MCF 10A (cell line): Measurements from ENCODE around the gene ANP32B. TPM values are rescaled to one million over a fixed set of nuclear protein-coding genes. Genes with fewer than 3 reads are reported as not detected.
A peak's percentile ranks its signal among the peaks of the same experiment; 100 is the strongest.

Experiments
- BruUV-seq: library from RNA; stranded (reverse); fragments of 400-500 nt; replicated peaks from 2 replicates; lab custom pipeline; 2021; lab: Mats Ljungman, UMichigan
- CTCF ChIA-PET: fragments of 300-600 bp; sonication (Branson Sonifier 250); formaldehyde crosslinking; extraction: SDS; loops from one replicate; lab custom pipeline; 2021; ENCODE audit warnings: antibody characterized with exemption, inconsistent platforms; lab: Yijun Ruan, JAX
- POLR2A ChIA-PET: fragments of 300-600, 350-650 bp; sonication (Branson Sonifier 250); formaldehyde crosslinking; extraction: SDS; loops from one replicate; lab custom pipeline; 2020; ENCODE audit warnings: antibody characterized with exemption, inconsistent platforms; lab: Yijun Ruan, JAX
- DNase-seq: peaks from one replicate; pipeline ENCODE4 v3.0.0-alpha.2; 2018; ENCODE audit not compliant: unreplicated experiment
- H3K27ac Mint-ChIP-seq: one replicate; pipeline ENCODE4 v1.8.0; 2022; ENCODE audit warnings: mild to moderate bottlenecking, low read depth, mixed read lengths; ENCODE audit not compliant: unreplicated experiment
- H3K27me3 Mint-ChIP-seq: one replicate; pipeline ENCODE4 v1.8.0; 2022; ENCODE audit warnings: mixed read lengths; ENCODE audit not compliant: insufficient read depth, unreplicated experiment
- H3K36me3 Mint-ChIP-seq: one replicate; pipeline ENCODE4 v1.8.0; 2022; ENCODE audit warnings: mild to moderate bottlenecking, moderate library complexity, mixed read lengths; ENCODE audit not compliant: insufficient read depth, unreplicated experiment
- H3K4me1 Mint-ChIP-seq: one replicate; pipeline ENCODE4 v1.8.0; 2022; ENCODE audit warnings: mixed read lengths; ENCODE audit not compliant: insufficient read depth, unreplicated experiment
- H3K4me3 Mint-ChIP-seq: one replicate; pipeline ENCODE4 v1.8.0; 2022; ENCODE audit warnings: mild to moderate bottlenecking, moderate library complexity, mixed read lengths; ENCODE audit not compliant: unreplicated experiment
- H3K9me3 Mint-ChIP-seq: one replicate; pipeline ENCODE4 v1.8.0; 2022; ENCODE audit warnings: mixed read lengths; ENCODE audit not compliant: unreplicated experiment
- intact Hi-C: fragments of 100-400 bp; cut with micrococcal nuclease; formaldehyde crosslinking; loops from 2 replicates; pipeline ENCODE4 v1.14.1; 2022
- total RNA-seq: library from RNA; stranded (reverse); gene quantifications from 2 replicates; pipeline ENCODE4 v1.2.3, GENCODE V29; 2022
- TF ChIP-seq, protein P1 (sequence below): fragments of 200-600 bp; IDR thresholded peaks from one replicate; pipeline ENCODE4 v1.8.0; 2022; ENCODE audit warnings: antibody characterized with exemption, mild to moderate bottlenecking; ENCODE audit not compliant: unreplicated experiment

ANP32B gene
- total RNA-seq, 1 experiment from 2014 or later, result 245 TPM

DNA sequence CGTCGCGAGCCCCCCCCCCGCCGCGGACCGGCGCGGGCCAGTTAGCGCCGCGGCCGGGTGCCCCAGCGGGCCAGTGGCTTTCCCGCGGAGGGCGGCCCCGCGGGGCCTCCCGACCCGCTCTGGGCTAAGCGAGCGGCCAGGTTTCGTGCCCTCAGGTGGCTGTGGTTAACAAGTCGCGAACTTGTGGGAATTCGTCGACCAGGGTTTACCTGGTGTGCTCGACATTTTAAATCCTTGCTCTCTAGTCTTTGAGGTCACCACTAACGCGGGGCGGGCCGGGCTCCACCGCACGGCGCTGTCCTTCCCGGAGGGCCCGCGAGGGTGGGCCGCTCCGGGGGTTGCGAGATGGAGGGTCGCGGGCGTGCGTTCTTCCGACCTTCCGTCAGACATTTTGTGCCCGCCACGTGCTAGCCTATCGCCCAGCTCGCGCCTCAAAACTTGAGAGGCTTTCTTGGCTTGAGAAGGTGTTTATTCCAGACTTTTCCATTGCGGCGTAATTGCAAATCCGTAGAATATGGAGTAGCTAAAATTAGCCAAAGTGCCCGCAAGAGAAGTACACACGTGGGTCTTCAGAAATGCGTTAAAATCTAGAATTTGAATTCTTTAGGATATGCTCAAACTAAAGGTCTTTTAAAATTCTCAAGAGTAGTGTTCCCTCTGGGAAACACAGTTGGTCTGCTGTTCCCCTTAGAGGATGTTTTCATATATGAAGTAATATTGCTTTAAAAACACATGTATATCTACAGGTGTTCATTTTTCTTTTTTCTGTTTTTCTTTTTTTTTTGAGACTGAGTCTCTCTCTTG, 2.1 kb downstream of the ANP32B start:
- H3K27ac Mint-ChIP-seq, result peak overlapping the region; percentile 78
- H3K4me3 Mint-ChIP-seq, result peak overlapping the region; percentile 79
- TF ChIP-seq, protein P1, sequence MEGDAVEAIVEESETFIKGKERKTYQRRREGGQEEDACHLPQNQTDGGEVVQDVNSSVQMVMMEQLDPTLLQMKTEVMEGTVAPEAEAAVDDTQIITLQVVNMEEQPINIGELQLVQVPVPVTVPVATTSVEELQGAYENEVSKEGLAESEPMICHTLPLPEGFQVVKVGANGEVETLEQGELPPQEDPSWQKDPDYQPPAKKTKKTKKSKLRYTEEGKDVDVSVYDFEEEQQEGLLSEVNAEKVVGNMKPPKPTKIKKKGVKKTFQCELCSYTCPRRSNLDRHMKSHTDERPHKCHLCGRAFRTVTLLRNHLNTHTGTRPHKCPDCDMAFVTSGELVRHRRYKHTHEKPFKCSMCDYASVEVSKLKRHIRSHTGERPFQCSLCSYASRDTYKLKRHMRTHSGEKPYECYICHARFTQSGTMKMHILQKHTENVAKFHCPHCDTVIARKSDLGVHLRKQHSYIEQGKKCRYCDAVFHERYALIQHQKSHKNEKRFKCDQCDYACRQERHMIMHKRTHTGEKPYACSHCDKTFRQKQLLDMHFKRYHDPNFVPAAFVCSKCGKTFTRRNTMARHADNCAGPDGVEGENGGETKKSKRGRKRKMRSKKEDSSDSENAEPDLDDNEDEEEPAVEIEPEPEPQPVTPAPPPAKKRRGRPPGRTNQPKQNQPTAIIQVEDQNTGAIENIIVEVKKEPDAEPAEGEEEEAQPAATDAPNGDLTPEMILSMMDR, result no peak
- BruUV-seq, result TSS peak; percentile 17
- POLR2A ChIA-PET, result interaction anchor here (0.8 to 9.5 kb wide), 7 partner anchors 9 to 352 kb away, joined by 3 to 91 read pairs (median 8); partner anchors contain the start of genes NANS, NCBP1, TRMO and TSTD2
- CTCF ChIA-PET, result interaction anchor here (0.6 to 1.9 kb wide), 4 partner anchors 26 to 71 kb away, joined by 3 to 8 read pairs (median 3); no protein-coding TSS in a partner anchor
- DNase-seq, result peak; percentile 50
- no peaks in the 10 kb centered on the region for H3K9me3 Mint-ChIP-seq
- intact Hi-C loops, result no loop called here
- no peaks in the 10 kb centered on the region for H3K27me3 Mint-ChIP-seq
- H3K36me3 Mint-ChIP-seq, result peaks cover under 1% of the 10 kb centered on the region
- H3K4me1 Mint-ChIP-seq, result peaks cover 45% of the 10 kb centered on the region

DNA sequence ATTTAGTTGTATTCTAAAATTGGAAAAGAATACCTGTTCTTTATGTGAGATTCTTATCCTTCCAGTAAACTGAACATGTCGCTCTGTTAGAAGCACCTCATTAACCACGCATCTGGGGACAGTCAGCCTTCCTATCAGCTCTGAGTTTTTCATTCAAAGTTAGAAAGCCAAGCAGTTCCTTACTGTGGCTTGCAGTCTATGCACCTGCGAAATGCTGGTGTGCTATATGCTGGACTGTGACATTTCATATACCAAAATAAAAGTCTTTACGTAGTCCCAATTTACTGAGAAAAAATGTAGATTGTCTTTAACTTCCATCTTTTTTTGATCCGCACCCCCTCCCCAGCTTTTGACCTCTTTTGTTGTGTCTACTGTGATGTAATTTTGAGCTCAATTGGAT, 4.3 kb downstream of the ANP32B start:
- H3K4me1 Mint-ChIP-seq, result peaks cover 30% of the 10 kb centered on the region
- TF ChIP-seq, protein P1, result no peak
- intact Hi-C loops, result no loop called here
- POLR2A ChIA-PET, result interaction anchor here (1.0 to 9.5 kb wide), 5 partner anchors 15 to 291 kb away, joined by 3 to 91 read pairs (median 5); partner anchors contain the start of genes TRMO and XPA
- no peaks in the 10 kb centered on the region for H3K9me3 Mint-ChIP-seq
- peaks cover 6% of the 10 kb centered on the region for H3K36me3 Mint-ChIP-seq
- no peak overlapping the region for H3K27ac Mint-ChIP-seq
- H3K4me3 Mint-ChIP-seq, result no peak overlapping the region
- DNase-seq, result no peak
- no peaks in the 10 kb centered on the region for H3K27me3 Mint-ChIP-seq
- CTCF ChIA-PET, result interaction anchor here (0.6 to 1.0 kb wide), 3 partner anchors 21 to 986 kb away, joined by 3 read pairs; no protein-coding TSS in a partner anchor
- no TSS peak for BruUV-seq

DNA sequence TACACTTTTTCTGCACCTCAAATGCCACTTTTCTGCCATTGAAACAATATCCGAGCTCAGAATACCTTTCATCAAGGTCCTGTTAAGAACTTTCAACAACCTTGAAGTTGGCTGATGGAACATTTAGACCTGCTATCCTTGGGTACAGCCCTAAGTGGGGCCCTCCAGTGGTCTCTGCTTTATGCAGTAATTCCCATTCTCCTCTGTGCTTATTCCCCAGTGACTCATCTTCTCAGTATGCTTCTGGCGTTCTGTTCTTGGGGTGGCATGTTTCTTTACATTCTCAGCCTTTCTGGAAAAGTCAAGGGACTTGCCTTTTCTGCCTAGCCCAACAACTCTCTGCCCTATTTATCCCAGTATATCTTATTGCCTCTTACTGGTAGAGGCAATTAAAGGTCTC, 7.1 kb downstream of the ANP32B start:
- CTCF ChIA-PET, result interaction anchor here (0.6 to 1.0 kb wide), 2 partner anchors 45 to 167 kb away, joined by 3 read pairs; no protein-coding TSS in a partner anchor
- intact Hi-C loops, result loop anchor here (1.0 kb wide), 1 partner anchor 20 kb away; no protein-coding TSS in a partner anchor
- BruUV-seq, result no TSS peak
- POLR2A ChIA-PET, result interaction anchor here (0.6 to 1.2 kb wide), 2 partner anchors 10 to 71 kb away, joined by 3 to 4 read pairs; no protein-coding TSS in a partner anchor
- Mint-ChIP-seq H3K9me3 (no peaks in the 10 kb centered on the region), H3K36me3 (peaks cover 15% of the 10 kb centered on the region), H3K4me3 (peak overlapping the region; percentile 26), H3K27me3 (no peaks in the 10 kb centered on the region), H3K4me1 (peaks cover 30% of the 10 kb centered on the region), H3K27ac (peak overlapping the region; percentile 30)
- TF ChIP-seq, protein P1, result no peak
- peak; percentile 60 for DNase-seq

DNA sequence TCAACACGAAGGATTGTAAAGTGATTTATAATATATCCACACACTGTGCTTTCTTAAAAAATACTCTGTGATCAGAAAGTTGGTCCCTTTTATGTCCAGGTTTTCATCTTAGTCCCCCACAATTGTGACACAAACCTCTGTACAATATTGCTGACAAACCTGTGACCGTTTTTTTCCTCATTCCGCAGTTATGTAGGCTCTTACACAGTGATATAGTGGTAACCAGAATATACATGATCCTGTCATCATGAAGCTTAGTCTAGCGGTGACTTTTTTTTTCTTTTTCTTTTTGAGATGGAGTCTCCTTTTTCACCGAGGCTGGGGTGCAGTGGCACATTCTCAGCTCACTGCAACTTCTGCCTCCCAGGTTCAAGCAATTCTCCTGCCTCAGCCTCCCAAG, 8.7 kb downstream of the ANP32B start:
- H3K9me3 Mint-ChIP-seq, result no peaks in the 10 kb centered on the region
- intact Hi-C loops, result no loop called here
- DNase-seq, result no peak
- no peak overlapping the region for H3K27ac Mint-ChIP-seq
- no peaks in the 10 kb centered on the region for H3K27me3 Mint-ChIP-seq
- POLR2A ChIA-PET, result interaction anchor here (0.7 to 1.0 kb wide), 3 partner anchors 9 to 70 kb away, joined by 3 to 5 read pairs (median 3); partner anchors contain the start of gene ANP32B
- no TSS peak for BruUV-seq
- H3K4me3 Mint-ChIP-seq, result no peak overlapping the region
- TF ChIP-seq, protein P1, result no peak
- H3K4me1 Mint-ChIP-seq, result peaks cover 21% of the 10 kb centered on the region
- CTCF ChIA-PET, result no interaction called here
- H3K36me3 Mint-ChIP-seq, result peaks cover 31% of the 10 kb centered on the region
